GM19372 (cell line): ENCODE results near the gene ADGRF1.

Experiments
- ATAC-seq: cut with Tn5 transposase; IDR thresholded peaks from one replicate; pipeline ENCODE4 v1.9.1; 2021; ENCODE audit warnings: mild to moderate bottlenecking, low read depth, moderate library complexity; ENCODE audit not compliant: unreplicated experiment

ADGRF1 gene

DNA sequence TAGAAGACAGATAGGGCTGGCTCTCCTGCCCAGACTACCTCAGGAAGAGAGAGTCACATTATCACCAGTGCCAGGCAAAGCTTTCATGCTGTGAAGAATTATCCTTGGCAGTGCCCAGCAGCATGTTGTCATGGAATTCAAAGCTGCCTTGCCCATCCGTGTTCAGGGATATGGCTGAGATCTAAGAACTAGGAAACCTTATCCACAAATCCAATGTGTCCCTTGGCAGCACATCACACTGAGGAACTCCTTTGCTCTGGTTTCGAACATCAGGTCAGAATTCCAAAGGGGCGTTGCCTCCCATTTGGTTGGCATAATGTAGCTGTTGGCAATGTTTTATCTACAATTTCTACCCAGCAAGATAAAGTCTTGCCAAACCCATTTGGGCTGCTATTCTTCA, 52.7 kb downstream of the ADGRF1 start:
- no peak for ATAC-seq

DNA sequence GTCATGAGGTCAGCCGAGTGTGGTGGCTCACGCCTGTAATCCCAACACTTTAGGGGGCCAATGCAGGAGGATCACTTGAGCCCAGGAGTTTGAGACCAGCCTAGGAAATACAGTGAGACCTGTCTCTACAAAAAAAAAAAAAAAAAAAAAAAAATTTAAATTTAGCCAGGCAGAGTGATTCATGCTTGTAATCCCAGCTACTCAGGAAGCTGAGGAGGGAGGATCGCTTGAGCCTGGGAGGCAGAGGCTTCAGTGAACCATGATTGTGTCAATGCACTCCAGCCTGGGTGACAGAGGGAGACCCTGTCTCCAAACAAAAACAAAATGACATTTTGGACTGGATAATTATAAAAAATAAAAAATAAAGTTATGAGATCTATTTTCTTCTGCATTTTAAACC, 56.2 kb downstream of the ADGRF1 start:
- ATAC-seq, result no peak

DNA sequence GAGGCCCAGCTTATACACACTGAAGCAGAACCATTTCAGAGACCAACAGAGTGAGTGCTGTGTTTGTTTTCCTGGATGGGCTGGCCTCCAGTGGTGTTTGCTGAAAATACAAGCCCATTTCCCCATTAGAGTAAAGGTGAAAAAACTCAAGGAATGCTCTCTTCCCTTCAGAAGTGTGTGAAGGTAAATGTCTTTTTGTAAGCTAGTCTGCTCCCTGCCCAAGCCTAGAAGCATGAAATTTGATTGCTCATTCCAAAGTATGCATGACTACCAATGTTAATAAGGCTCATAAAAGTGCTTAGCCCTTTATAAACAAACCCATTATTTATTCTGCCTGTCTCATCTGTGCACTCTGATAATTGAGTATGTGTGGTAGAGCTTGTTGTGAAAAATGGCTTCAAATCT, 59.1 kb downstream of the ADGRF1 start:
- no peak for ATAC-seq

DNA sequence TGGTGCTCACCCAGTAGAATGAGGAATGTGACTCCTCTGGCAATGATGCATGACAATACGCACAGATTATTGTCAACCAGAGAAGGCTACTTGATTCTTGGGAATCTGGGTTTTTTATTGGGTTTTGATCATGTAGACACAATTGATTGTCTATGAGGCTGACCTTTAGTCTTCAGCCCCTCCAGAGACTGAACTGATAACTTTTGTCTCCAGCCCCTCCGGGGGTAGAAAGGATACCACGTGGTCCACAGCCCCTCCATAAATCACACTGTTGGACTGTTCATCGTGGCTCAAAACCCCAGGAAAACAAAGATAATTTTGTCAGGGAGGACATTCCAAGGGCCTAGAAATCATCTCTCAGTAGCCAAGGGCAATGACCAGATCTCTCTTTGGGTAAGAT, 62.9 kb downstream of the ADGRF1 start:
- no peak for ATAC-seq

DNA sequence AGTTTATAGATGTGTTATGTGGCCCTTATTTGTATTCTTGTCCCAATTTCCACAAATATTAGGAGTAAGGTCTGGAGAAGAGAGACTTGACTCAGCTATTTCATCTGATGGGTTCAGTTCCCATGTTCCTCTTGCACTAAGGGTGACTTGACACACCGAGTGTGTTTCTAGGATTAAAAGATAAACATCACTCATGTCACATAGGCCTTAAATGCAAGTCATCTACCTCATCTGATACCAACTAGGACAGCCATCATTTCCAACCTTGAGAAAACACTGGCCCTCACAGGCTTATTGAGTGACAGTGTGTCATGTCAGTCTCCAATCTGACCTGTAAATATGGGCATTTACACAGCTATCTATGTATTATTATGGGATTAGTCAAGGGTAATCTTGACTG, 67.3 kb downstream of the ADGRF1 start:
- no peak for ATAC-seq

DNA sequence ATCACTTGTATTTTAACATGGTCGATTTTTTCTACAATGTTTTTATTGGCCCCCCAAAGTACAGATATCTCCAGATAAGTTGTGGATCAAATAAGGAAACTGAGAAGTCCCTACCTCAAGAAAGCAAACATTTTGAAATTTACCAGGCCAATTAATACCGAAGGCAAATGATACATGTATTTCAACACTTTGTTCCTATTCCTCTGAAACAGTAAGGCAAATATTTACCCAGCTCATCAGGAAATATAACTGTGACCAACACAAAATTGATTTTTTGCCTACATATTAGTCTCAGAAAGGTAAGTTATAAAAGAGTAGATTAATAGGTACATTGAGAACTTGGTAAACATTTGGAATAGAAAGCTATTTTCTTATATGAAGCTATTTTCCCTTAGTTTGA, 69.1 kb downstream of the ADGRF1 start:
- ATAC-seq, result no peak

DNA sequence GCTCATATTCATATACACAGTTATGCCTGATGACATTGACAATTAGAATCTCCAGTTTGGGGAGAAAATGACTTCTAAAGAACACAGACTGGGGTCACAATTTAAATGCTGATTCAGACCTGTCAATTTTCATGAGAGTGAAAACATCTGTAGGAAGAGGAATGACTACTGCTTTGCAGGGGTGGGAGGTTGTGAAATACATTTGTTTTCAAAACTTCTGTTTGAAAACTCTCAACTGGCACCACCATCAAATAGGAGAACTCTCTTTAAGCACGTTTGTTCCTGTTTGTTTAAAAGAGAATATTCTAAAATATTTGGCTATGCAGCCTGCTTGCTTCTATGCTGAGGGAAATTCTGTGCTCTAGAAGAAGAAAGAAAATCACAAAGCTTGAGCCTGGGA, 69.6 kb downstream of the ADGRF1 start:
- ATAC-seq, result no peak

DNA sequence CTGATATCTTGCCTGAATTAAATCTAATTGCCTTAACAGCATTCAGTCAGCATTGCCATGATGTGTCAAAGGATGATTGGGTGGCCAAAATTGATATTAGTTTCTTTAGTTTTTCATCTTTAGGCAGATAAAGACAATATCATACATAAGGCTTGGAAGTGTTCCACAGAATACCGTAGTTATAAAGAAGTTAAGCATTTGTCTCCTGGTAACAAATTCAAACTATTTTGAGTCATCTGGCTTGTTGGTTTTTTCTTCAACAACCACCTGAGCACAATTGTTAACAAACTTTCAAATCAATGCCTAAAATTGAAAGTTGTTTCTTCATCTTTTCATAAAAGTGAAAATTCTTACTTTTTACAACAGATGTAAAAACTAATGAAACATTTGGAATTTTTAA, 72.9 kb downstream of the ADGRF1 start:
- no peak for ATAC-seq

DNA sequence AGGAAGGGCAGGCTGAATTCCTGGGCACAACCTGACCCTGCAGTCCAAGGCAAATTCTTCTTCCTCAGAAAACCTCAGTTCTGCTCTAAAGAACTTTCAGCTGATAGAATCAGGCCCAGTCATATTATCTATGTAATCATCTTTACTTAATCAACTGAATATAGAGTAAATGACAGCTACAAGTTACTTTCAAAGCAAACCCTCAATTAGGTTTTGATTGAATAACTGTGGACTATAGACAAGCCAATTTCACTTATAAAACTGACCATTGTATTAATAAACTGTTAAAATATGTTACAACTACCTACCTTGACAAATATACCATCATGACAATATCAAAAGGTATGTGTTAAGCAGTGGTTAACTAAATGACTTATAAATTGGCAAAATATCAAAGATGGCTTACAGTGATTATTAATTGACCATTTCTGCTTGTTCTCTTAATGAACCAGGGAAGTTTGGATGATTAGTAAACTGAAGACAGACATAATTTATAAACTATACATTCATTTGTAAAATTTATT, 74.2 kb downstream of the ADGRF1 start:
- ATAC-seq, result no peak

DNA sequence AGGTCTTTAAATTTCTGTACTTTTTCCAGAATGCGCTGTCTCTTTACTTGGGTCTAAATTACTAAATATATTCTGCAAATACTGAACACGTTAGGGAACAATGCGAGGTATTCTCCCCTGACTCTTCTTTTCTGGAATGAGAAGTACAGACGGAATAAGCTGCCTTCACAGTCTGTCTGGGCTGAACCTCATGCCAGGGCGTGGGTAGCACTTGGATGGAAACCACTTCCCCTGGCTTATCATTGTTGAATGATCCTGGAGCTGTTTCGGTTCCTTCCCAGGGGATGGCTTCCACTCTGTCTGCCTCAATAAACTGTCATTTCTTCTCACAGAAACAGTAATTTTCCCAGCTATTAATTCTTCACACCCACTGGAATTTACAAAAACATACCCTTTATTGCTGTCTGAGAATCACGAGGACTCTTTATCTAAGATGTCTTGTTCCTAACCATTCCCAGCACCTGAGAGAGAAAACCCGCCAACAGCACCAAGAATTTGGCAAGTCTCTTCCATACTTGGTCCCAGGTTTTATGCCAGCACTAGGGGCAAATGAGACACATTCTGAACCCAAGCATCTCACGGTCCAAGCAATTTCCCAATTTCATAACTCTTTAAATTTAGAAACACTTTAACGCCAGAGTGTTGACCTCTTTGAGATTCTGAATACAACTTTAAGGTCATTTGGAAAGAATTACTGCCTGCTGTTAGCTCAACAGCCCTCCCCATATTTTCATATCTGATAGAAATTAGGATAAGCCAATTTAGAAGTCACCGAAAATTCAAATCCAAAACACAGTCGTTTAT, 77.2 kb downstream of the ADGRF1 start:
- ATAC-seq, result no peak

DNA sequence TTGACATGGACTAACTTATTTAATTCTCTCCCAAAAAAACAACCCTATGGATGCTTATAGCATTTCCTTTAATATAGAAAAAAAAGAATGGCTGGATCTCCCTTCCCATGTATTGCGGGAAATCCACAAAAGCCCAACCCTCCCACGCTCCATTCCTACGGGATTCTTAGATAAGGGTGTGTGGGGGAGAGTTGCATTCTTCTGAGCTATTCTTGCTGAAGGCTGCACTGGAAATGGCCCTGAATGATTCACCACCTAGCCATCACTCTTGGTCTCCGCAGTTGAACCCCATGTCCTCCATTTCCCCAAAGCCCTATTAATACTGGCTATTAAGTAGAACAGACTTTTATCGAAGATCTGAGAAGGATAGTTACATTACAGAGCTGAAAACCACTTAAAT, 78.5 kb downstream of the ADGRF1 start:
- no peak for ATAC-seq

DNA sequence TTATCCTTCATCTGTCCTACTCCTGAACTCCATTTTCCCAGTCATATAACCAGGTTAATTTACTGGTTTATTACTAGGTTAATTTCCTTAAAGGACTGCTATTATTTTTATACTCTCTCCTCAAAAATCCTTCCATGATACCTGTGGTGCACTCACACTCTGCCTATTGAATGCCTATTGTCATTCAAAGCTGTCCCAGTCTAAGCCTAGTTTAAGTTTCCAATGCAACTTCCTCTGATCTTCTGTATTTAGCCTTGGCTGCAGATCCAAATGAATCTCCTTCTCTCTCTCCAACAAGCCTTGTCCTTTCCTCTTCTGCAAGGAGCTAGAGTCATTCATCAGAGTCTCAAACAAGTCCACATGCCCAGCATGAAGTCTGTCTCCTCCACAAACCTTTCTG, 79.1 kb downstream of the ADGRF1 start:
- ATAC-seq, result no peak

DNA sequence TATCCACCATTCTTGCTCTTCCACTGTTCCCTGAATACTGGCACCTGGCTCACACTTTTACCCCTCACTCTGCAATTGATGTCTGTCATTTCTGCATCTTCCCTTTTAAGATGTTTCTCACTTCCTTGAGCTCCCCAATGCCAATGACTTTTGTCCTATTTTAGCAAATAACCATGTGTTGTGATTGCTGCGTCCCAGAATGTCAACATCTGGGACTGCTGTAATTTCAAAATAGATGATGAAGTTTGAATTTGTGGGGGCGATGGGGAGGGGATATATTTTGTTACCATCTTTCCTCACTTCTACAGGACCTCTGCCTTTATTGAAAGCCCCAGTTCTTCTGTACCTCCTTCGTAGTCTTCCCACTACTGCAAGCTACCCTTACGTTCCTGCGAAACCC, 80.4 kb downstream of the ADGRF1 start:
- ATAC-seq, result no peak

DNA sequence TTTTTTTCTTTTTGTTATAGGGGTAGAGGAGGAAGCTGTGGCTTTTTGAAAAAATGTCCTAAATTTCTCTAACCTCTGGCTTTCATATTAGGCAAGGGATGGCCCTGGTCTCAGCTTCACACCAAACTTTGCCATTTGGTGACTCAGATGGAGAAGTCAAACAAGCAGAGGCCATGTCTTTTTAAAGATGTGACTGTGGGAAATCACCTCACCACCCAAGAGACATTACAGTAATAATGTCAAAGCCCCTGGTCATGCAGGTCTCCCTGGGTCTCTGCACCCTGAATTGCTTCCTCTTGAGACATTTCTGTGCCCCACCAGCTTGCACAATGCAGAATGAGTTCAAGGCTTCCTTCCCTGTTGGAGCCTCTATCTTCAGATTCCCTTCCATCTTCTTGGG, 80.9 kb downstream of the ADGRF1 start:
- ATAC-seq, result no peak

DNA sequence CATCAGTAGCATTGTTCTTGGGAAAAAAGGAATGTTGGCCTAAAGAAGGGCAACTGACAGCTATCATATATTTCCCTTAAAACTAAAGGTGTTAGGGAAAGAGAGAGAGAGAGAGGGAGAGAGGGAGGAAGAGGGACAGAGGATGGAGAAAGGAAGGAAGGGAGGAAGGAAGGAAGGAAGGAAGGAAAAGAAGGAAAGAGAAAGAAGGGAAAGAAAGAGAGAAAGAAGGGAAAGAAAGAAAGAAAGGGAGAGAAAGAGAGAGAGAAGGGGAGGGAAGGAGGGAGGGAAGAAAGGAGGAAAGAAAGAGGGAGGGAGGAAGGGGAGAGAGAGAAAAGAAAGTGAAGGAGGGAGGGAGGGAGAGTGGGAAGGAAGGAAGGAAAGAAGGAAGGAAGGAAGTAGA, 82.7 kb downstream of the ADGRF1 start:
- ATAC-seq, result no peak

DNA sequence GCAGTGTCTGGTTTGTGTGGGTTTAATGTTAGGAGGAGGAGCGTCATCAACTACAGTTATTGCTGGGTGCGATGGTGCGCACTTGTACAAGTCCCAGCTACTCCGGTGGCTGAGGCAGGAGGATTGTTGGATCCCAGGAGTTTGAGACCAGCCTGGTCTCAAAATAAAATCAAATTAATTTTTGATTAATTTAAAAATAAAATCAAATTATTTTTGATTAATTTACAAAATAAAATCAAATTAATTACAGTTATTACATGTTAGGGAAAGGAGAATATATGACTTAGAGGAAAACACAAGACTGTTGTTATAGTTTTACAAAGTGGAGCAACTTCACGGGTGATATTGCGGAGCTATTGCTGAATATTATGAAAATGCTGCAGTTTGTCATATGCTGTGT, 85.7 kb downstream of the ADGRF1 start:
- no peak for ATAC-seq

DNA sequence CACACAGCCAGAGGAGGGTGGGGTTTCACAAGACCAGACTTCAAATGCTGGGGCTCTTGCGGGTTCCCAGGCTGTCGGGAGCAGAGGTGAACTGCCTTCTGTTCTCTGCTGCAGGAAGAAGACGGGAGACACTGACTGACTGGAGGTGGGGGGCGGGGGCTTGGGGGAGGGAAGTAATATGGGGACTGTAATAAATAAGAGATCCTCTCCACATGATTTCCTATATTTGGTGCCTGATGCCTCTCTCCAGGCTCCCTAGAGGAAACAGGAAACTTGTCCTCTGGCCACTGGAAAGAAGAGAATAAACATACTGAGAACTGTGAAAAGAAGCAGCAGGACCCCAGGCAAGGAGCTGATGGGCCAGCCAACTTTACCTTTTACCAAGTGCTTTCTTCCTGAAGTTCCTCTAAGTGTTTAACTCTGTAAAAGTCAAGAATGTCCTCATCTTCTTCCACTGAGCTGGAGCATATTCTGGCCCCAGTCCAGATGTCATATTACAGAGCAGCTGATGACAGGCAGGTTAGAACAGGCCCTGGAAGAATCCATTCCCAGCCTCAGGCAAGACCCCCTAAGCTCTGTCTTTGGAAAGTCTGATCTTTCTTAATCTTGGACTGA, 87.2 kb downstream of the ADGRF1 start:
- no peak for ATAC-seq

DNA sequence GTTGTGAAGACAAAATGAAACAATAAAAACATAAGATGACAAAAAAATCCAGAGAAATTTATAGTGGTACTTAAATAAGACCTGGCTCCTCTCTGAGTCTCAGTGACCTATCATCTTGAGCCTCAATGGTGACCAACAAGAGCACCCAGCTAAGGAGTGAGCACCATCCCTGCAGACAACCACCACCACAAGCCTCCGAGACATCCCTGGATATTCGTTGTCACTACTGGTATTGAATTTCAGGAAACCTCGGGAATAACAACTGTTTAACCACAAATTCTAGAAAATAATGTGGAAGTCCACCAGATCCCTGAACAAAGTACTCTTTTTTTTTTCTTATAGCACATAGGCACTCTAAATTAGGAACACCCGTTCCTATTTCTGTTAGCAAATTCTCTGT, 88.2 kb downstream of the ADGRF1 start:
- no peak for ATAC-seq

DNA sequence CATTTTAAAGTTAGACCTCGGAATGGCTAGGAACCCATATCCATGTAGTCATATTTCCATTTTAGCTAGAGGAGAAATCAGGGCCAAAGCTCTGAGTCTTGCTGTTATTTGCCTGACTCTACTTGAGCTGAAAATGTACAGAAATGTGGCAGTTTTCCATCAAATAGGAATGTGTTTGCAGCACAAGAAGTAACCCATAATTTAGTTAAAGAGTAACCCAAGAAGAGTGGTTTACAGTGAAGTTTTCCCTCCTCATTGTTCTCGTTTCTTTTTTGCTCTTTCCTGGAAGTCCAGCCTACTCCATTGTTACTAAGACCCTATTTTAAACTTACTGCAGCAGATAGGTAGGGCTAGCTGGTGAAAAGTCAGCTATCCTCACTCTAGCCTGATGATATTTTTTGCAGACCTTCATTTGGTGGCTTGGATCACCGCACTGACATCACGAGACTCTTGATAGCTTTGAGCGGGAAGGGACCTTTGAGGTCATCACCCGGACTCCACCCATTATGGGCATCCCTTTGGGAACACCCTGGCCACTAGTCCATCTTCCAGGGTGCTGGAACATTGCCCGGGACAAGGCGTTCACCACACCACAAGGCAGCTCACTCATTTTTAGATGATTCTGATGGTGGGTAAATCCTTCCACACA, 92.4 kb downstream of the ADGRF1 start:
- no peak for ATAC-seq

DNA sequence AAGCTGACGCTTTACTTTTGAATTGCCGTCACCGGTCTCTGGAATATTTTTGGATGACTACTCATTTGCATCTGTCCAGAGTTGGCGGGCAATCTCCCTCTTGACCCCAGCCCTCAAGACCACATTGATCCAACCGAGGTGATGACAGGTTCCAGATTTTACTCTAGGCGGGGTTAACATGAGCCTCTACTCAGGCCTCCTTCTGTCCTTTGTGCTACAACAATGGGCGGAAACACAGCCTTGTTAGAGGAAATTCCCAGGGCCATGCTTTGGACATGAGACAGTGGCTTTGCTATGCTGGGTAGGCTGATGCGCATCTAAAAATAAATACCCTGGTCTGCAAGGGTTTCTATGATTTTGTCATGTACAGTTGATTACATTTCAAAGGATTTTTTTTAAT, 93.4 kb downstream of the ADGRF1 start:
- no peak for ATAC-seq
